ENCODE measurements around the gene PTGER2.

DNA sequence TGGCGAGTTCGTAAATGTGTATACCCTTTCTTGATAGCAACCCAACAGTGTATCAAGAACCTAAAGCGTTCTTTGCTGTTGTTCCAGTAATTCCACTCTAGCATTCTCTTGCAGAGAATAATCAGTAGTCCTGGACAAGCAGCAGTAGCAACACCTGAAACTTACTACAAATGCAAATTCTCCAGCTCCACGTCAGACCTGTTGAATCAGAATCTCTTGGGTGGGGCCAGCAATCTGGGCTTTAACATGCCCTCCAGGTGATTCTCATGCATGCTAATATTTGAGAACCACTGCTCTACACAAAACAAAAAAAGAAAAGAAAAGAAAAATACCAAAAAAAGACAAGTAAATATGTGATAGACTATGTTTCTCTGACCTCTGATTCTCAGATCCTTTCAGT lies 36.6 kb upstream of the PTGER2 start:
- TF ChIP-seq CTCF (IDR thresholded peaks at IDR 0.05) (no peak), POLR2A (IDR thresholded peaks at IDR 0.05) (no peak)

All from lower leg skin (tissue), 3 donors.